ENCODE results near the gene COL4A4. TPM values are rescaled to one million over a fixed set of nuclear protein-coding genes. Genes with fewer than 3 reads are reported as not detected.

The COL4A4 gene
- total RNA-seq, 1 donor from 2014 or later, result 0.41 TPM

DNA sequence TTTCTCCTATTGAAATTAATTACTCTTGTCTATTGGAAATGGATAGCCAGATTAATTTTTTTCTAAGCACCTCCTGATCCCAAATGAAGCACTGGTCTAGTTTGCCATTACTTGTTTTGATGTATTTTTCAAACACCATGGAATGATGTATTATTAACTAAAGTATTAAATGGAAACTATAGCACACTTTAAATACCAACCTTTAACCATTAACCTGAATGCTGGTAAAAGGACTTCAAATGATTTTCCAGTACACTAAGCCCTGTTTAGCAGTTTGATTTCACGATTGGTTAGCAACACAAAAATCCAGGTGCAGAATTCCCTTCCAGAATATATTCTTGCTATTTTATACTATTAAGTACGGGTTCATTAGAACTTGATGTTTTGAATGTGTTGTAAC, 37.8 kb upstream of the COL4A4 start:
- H3K4me1 Mint-ChIP-seq (ENCODE audit: low read depth), result peaks cover 3% of the 10 kb centered on the region
- no peak overlapping the region for H3K4me3 Mint-ChIP-seq (ENCODE audit: low read depth)
- H3K9me3 Mint-ChIP-seq (ENCODE audit: low read depth), result no peaks in the 10 kb centered on the region
- peaks cover 3% of the 10 kb centered on the region for H3K27me3 Mint-ChIP-seq
- H3K27ac Mint-ChIP-seq, result no peak overlapping the region
- H3K36me3 Mint-ChIP-seq (ENCODE audit: insufficient read depth), result no peaks in the 10 kb centered on the region
- DNase-seq (ENCODE audit: low spot score, unreplicated experiment), result no peak
- TF ChIP-seq, protein P1, sequence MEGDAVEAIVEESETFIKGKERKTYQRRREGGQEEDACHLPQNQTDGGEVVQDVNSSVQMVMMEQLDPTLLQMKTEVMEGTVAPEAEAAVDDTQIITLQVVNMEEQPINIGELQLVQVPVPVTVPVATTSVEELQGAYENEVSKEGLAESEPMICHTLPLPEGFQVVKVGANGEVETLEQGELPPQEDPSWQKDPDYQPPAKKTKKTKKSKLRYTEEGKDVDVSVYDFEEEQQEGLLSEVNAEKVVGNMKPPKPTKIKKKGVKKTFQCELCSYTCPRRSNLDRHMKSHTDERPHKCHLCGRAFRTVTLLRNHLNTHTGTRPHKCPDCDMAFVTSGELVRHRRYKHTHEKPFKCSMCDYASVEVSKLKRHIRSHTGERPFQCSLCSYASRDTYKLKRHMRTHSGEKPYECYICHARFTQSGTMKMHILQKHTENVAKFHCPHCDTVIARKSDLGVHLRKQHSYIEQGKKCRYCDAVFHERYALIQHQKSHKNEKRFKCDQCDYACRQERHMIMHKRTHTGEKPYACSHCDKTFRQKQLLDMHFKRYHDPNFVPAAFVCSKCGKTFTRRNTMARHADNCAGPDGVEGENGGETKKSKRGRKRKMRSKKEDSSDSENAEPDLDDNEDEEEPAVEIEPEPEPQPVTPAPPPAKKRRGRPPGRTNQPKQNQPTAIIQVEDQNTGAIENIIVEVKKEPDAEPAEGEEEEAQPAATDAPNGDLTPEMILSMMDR (IDR thresholded peaks at IDR 0.05; ENCODE audit: unreplicated experiment), result no peak

DNA sequence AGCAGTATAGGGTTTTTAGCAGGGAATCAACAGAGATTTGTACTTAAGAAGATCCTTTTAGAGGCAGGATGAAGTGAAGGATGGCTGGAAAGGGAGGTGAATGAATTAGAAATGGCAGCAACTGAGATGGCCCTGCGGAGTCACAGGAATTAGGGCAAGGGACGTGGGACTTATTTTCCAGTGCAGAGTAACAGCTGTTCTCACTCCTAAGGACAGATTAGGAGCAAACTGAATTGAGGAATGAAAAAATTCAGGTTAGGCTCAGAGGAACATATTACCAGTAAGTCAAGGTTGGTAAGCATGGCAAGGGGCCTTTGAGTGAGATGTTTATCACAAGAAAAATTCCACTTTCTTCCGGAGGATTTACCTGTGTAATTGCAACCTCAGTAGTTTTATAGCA, 34.9 kb upstream of the COL4A4 start:
- no peak overlapping the region for H3K27ac Mint-ChIP-seq
- H3K27me3 Mint-ChIP-seq, result no peaks in the 10 kb centered on the region
- no peak for DNase-seq (ENCODE audit: low spot score, unreplicated experiment)
- no peaks in the 10 kb centered on the region for H3K36me3 Mint-ChIP-seq (ENCODE audit: insufficient read depth)
- H3K4me3 Mint-ChIP-seq (ENCODE audit: low read depth), result no peak overlapping the region
- no peaks in the 10 kb centered on the region for H3K9me3 Mint-ChIP-seq (ENCODE audit: low read depth)
- TF ChIP-seq, protein P1 (IDR thresholded peaks at IDR 0.05; ENCODE audit: unreplicated experiment), result no peak
- H3K4me1 Mint-ChIP-seq (ENCODE audit: low read depth), result peaks cover 3% of the 10 kb centered on the region

DNA sequence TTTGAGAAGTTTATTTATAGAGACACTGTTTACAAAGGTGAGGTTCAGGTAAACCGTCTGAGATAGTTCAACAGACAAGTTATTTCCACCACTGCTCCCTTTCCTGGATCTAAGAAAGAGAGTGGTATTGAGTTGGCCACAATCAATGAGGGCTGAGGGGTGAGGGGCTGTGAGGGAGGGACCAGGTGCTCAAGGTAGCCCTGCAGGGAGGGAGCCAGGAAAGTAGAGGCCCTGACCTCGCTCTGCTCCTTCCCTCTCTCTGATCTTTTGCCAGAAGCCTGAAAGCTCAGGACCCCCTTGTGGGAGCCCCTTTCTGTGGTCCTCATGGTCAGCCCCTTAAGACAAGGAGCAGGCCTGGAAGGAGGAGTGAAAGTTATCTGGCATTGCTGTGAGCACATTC, 30.2 kb upstream of the COL4A4 start:
- no peak overlapping the region for H3K27ac Mint-ChIP-seq
- H3K36me3 Mint-ChIP-seq (ENCODE audit: insufficient read depth), result no peaks in the 10 kb centered on the region
- DNase-seq (ENCODE audit: low spot score, unreplicated experiment), result no peak
- H3K4me3 Mint-ChIP-seq (ENCODE audit: low read depth), result no peak overlapping the region
- H3K27me3 Mint-ChIP-seq, result peaks cover 1% of the 10 kb centered on the region
- TF ChIP-seq, protein P1 (IDR thresholded peaks at IDR 0.05; ENCODE audit: unreplicated experiment), result no peak
- no peaks in the 10 kb centered on the region for H3K4me1 Mint-ChIP-seq (ENCODE audit: low read depth)
- no peaks in the 10 kb centered on the region for H3K9me3 Mint-ChIP-seq (ENCODE audit: low read depth)

DNA sequence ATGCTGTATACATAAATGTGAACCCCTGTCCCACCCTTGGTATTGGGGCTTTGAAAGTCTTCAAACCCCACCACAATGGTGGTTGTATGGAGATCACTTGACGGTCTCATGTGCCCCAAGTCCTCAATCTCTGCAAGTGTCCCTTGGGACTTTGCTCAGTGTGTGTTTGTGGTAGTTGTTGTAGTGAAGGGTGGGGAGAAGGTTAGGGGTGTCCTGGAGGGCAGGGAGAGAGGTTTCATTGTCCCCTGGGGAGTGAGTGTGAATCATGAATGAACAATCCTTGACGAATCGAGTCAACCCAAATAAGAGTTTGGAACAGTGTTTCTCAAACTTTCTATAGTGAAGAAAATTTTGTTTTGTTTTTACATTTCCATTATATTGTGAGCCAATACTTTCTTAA, 28.5 kb upstream of the COL4A4 start:
- no peak for DNase-seq (ENCODE audit: low spot score, unreplicated experiment)
- no peaks in the 10 kb centered on the region for H3K9me3 Mint-ChIP-seq (ENCODE audit: low read depth)
- H3K4me1 Mint-ChIP-seq (ENCODE audit: low read depth), result no peaks in the 10 kb centered on the region
- TF ChIP-seq, protein P1 (IDR thresholded peaks at IDR 0.05; ENCODE audit: unreplicated experiment), result no peak
- H3K4me3 Mint-ChIP-seq (ENCODE audit: low read depth), result no peak overlapping the region
- H3K27ac Mint-ChIP-seq, result no peak overlapping the region
- H3K27me3 Mint-ChIP-seq, result peaks cover 5% of the 10 kb centered on the region
- no peaks in the 10 kb centered on the region for H3K36me3 Mint-ChIP-seq (ENCODE audit: insufficient read depth)

DNA sequence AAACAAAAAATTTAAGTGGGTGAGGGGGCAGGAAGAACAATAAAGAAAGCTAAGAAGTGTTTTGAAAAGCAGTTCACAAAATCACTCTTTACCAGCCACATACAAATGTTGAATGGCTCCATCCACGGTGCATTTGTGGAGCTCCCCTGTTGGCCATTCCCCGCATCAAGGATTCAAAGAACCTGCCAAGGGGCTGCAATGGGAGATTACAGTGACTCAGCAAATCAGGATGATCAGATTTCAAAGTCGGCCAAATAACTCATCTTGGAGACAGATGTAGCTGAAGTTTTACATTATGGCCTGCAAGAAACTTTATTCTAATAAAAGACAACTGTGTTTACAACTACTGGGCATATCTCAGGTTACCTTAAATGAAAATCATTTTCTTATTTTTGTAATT, 27.4 kb upstream of the COL4A4 start:
- Mint-ChIP-seq H3K9me3 (ENCODE audit: low read depth) (no peaks in the 10 kb centered on the region), H3K4me3 (ENCODE audit: low read depth) (no peak overlapping the region), H3K36me3 (ENCODE audit: insufficient read depth) (no peaks in the 10 kb centered on the region), H3K27me3 (peaks cover 5% of the 10 kb centered on the region), H3K4me1 (ENCODE audit: low read depth) (no peaks in the 10 kb centered on the region), H3K27ac (no peak overlapping the region)
- DNase-seq (ENCODE audit: low spot score, unreplicated experiment), result no peak
- TF ChIP-seq, protein P1 (IDR thresholded peaks at IDR 0.05; ENCODE audit: unreplicated experiment), result no peak
